ENCODE data around the gene PIAS4. TPM values are rescaled to one million over a fixed set of nuclear protein-coding genes. Genes with fewer than 3 reads are reported as not detected.
A peak's percentile ranks its signal among the peaks of the same experiment; 100 is the strongest.
"Not testable (repeated sequence)": the region's sequence is repeated elsewhere in the genome, so short reads cannot be mapped to it uniquely, and the experiment has no call there.

PIAS4 gene
- polyA plus RNA-seq, 1 donor from 2014 or later, result 8.9 TPM

GRCh38 chr19:3982701-3983541 is 24.6 kb upstream of the PIAS4 start:
- Mint-ChIP-seq H3K4me3 (peak overlapping the region; percentile 67 to 99 (median 93)), H3K27me3 (no peaks in the 10 kb centered on the region), H3K27ac (peak overlapping the region; percentile 93 to 99 (median 95)), H3K36me3 (peaks cover 9% of the 10 kb centered on the region), H3K9me3 (no peaks in the 10 kb centered on the region), H3K4me1 (peaks cover 20 to 28% (median 25%) of the 10 kb centered on the region in 3 donors)

GRCh38 chr19:3983542-3983914 is 24.0 kb upstream of the PIAS4 start:
- Mint-ChIP-seq H3K4me3 (peak overlapping the region; percentile 92 to 100 (median 98)), H3K36me3 (peaks cover 9% of the 10 kb centered on the region)

GRCh38 chr19:3983936-3984583 is 23.5 kb upstream of the PIAS4 start:
- Mint-ChIP-seq H3K4me3 (peak overlapping the region; percentile 92 to 100 (median 98)), H3K27me3 (no peaks in the 10 kb centered on the region), H3K27ac (peak overlapping the region; percentile 93 to 99 (median 95)), H3K4me1 (peaks cover 20 to 28% (median 25%) of the 10 kb centered on the region in 3 donors), H3K36me3 (peaks cover 9% of the 10 kb centered on the region), H3K9me3 (no peaks in the 10 kb centered on the region)

More at GRCh38 chr19:3983542-3983914, 24.0 kb upstream of the PIAS4 start:
- H3K4me1 Mint-ChIP-seq, result peaks cover 21 to 28% (median 25%) of the 10 kb centered on the region in 3 donors
- no peaks in the 10 kb centered on the region for H3K27me3 Mint-ChIP-seq
- H3K9me3 Mint-ChIP-seq, result no peaks in the 10 kb centered on the region
- H3K27ac Mint-ChIP-seq, result peak overlapping the region; percentile 93 to 99 (median 95)

- Mint-ChIP-seq H3K9me3 (no peaks in the 10 kb centered on the region), H3K4me3 (peak overlapping the region; percentile 92 to 100 (median 98)), H3K4me1 (peaks cover 20 to 31% (median 25%) of the 10 kb centered on the region in 3 donors), H3K27ac (peak overlapping the region; percentile 93 to 99 (median 95)), H3K27me3 (no peaks in the 10 kb centered on the region), H3K36me3 (peaks cover 7% of the 10 kb centered on the region)
Observed at GRCh38 chr19:3984584-3984907, 23.0 kb upstream of the PIAS4 start.

GRCh38 chr19:3984908-3985642 is 22.5 kb upstream of the PIAS4 start, which contains the start of gene EEF2:
Gene EEF2, minus strand, starts transcription at chr19:3985463. Its CDS starts 83 bp downstream, at chr19:3985380.
- Mint-ChIP-seq H3K27ac (peak within 1 kb of the TSS; percentile 93 to 99 (median 95)), H3K9me3 (no peaks in the 10 kb centered on the region), H3K4me3 (peak within 1 kb of the TSS; percentile 92 to 100 (median 98)), H3K27me3 (no peaks in the 10 kb centered on the region), H3K4me1 (peaks cover 21 to 32% (median 27%) of the 10 kb centered on the region in 3 donors), H3K36me3 (peaks cover 7% of the 10 kb centered on the region)

- Mint-ChIP-seq H3K4me3 (peak overlapping the region; percentile 92 to 100 (median 98)), H3K4me1 (peaks cover 22 to 34% (median 30%) of the 10 kb centered on the region in 3 donors), H3K36me3 (peaks cover 7% of the 10 kb centered on the region), H3K27ac (peak overlapping the region; percentile 93 to 99 (median 95)), H3K27me3 (no peaks in the 10 kb centered on the region), H3K9me3 (peaks cover 0 to 1% (median 0%) of the 10 kb centered on the region in 3 donors)
Observed at GRCh38 chr19:3985643-3986259, 21.8 kb upstream of the PIAS4 start.

GRCh38 chr19:3986260-3987041 is 21.1 kb upstream of the PIAS4 start:
- Mint-ChIP-seq H3K27me3 (no peaks in the 10 kb centered on the region), H3K9me3 (peaks cover 0 to 2% (median 0%) of the 10 kb centered on the region in 3 donors), H3K4me3 (peak overlapping the region; percentile 92 to 100 (median 98)), H3K36me3 (peaks cover 7% of the 10 kb centered on the region), H3K27ac (peak overlapping the region; percentile 93 to 99 (median 95)), H3K4me1 (peaks cover 22 to 32% (median 30%) of the 10 kb centered on the region in 3 donors)

- Mint-ChIP-seq H3K9me3 (peaks cover 0 to 2% (median 0%) of the 10 kb centered on the region in 3 donors), H3K27me3 (no peaks in the 10 kb centered on the region), H3K27ac (peak overlapping the region; percentile 39 to 97 (median 93)), H3K36me3 (peaks cover 7% of the 10 kb centered on the region), H3K4me1 (peaks cover 21 to 31% (median 30%) of the 10 kb centered on the region in 3 donors), H3K4me3 (peak overlapping the region; percentile 92 to 99 (median 95))
Observed at GRCh38 chr19:3987619-3988371, 19.7 kb upstream of the PIAS4 start.

GRCh38 chr19:3990815-3991117 is 16.8 kb upstream of the PIAS4 start:
- Mint-ChIP-seq H3K4me3 (peak overlapping the region in 2 of 4 donors; percentile 46 to 73), H3K36me3 (no peaks in the 10 kb centered on the region), H3K4me1 (peaks cover 14 to 22% (median 20%) of the 10 kb centered on the region in 3 donors), H3K27me3 (no peaks in the 10 kb centered on the region), H3K9me3 (peaks cover 0 to 2% (median 0%) of the 10 kb centered on the region in 3 donors), H3K27ac (no peak overlapping the region)

- no peaks in the 10 kb centered on the region for H3K27me3 Mint-ChIP-seq
- H3K9me3 Mint-ChIP-seq, result peaks cover 0 to 2% (median 0%) of the 10 kb centered on the region in 3 donors
- no peak overlapping the region for H3K27ac Mint-ChIP-seq
- no peak overlapping the region for H3K4me3 Mint-ChIP-seq
- no peaks in the 10 kb centered on the region for H3K36me3 Mint-ChIP-seq
- H3K4me1 Mint-ChIP-seq, result peaks cover 5 to 6% (median 5%) of the 10 kb centered on the region in 3 donors
Observed at GRCh38 chr19:3995607-3996006, 11.9 kb upstream of the PIAS4 start.

- H3K36me3 Mint-ChIP-seq, H3K4me1 Mint-ChIP-seq, H3K27me3 Mint-ChIP-seq, H3K27ac Mint-ChIP-seq, H3K9me3 Mint-ChIP-seq, H3K4me3 Mint-ChIP-seq: not testable (repeated sequence)
Observed at GRCh38 chr19:3998667-3999412, 8.7 kb upstream of the PIAS4 start.

- not testable (repeated sequence) for H3K36me3 Mint-ChIP-seq, H3K4me3 Mint-ChIP-seq, H3K27me3 Mint-ChIP-seq, H3K9me3 Mint-ChIP-seq, H3K27ac Mint-ChIP-seq, H3K4me1 Mint-ChIP-seq
Observed at GRCh38 chr19:4000798-4001197, 6.7 kb upstream of the PIAS4 start.

GRCh38 chr19:4005436-4005835 is 2.1 kb upstream of the PIAS4 start:
- Mint-ChIP-seq H3K4me3 (peak overlapping the region in 3 of 4 donors; percentile 12 to 84 (median 17)), H3K4me1 (peaks cover 5 to 12% (median 9%) of the 10 kb centered on the region in 3 donors), H3K27ac (peak overlapping the region in 1 of 3 donors; percentile 83)
- not testable (repeated sequence) for H3K9me3 Mint-ChIP-seq, H3K36me3 Mint-ChIP-seq, H3K27me3 Mint-ChIP-seq

Data from IgD-negative memory B cell (primary cell).